ELR (cell line): ENCODE results near the gene ODAD4.
"Not testable (repeated sequence)": the region's sequence is repeated elsewhere in the genome, so short reads cannot be mapped to it uniquely, and the experiment has no call there.

Source experiments
- DNase-seq: peaks from one replicate; pipeline ENCODE4 v3.0.0-alpha.2; 2015; ENCODE audit warnings: low read depth

Gene ODAD4

DNA sequence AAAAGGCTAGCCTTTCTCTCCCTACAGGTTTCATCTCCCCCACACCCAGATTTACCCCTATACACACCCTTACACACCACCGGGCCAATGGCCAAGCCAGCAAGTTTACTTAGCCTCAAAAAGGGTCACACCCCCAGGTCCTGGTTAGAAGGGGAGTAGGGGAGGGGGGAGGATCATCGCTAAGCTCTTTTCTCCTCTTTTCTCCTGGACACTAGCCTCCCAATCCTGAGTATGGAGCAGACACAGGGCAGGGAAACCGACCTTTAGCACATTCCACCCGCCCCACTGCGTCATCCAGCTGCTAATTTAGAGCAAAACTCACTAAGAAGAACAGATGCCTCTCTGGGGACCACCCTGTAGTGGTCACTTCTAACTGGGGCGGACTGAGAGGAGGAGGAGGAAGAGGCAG is 16.1 kb upstream of the ODAD4 start:
- no peak for DNase-seq

GRCh38 chr17:41915020-41915419 is 15.4 kb upstream of the ODAD4 start:
- DNase-seq, result no peak

DNA sequence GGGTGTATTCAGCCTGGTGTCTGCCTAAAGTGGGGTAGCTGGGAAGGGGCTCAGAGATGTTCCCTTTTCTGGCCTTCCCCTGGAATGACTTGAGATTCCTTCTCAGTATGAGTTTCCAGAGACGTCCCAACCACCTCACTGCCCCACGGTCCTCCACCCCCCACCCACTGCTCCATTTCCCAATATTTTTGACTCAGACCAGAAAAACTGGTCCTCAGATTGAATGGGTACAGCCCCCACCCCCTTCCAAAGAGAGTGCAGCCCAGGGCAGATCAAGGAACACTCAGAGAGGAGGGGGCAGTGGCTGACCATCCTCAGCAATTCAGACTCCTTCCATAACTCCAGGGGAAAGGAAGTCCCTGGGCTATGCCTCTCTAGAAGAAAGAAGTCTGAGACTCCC is 14.9 kb upstream of the ODAD4 start:
- DNase-seq, result no peak

- DNase-seq, result peak; percentile 28
Measured at GRCh38 chr17:41917192-41917591, 13.2 kb upstream of the ODAD4 start.

- DNase-seq, result peak; percentile 69
Measured at GRCh38 chr17:41917679-41918313, 12.6 kb upstream of the ODAD4 start.

- peak; percentile 98 for DNase-seq
Measured at GRCh38 chr17:41918314-41919164, 11.9 kb upstream of the ODAD4 start, which contains the start of gene ACLY. Gene ACLY, minus strand, starts transcription at chr17:41918951. Its CDS starts 5,078 bp downstream, at chr17:41913873.

DNA sequence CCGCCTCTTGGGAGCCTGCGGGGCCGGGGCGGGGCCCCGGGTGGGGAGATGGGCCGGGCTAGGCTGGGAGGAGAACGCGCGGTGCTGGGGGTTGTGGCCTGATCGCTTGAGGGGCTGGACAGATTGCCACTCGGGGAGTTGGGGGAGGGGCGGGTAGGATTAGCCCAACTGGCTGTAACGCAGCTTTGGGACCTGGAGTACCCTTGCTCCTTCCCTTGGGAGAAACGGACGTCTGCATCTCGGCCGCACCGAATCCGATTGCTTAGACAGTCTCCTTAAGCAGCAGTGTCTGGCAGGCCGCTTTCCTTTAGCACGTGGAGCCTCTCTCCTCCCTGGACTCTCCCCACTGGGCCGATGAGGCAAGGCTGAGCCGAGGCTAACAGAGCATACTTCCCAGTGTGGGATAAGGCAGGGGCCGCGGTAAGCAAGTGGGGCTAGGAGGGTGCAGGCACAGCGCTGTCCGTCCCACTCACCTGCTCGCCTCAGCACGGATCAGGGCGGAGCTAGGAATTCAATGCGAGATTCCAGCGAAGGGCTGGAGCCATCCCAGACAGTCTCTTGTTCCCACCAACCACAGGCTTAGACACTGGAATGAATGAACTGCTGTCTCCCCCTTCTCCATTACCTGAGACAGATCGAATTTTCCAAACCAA is 11.1 kb upstream of the ODAD4 start:
- DNase-seq, result no peak

- DNase-seq, result no peak
Measured at GRCh38 chr17:41919840-41920579, 10.4 kb upstream of the ODAD4 start.

DNA sequence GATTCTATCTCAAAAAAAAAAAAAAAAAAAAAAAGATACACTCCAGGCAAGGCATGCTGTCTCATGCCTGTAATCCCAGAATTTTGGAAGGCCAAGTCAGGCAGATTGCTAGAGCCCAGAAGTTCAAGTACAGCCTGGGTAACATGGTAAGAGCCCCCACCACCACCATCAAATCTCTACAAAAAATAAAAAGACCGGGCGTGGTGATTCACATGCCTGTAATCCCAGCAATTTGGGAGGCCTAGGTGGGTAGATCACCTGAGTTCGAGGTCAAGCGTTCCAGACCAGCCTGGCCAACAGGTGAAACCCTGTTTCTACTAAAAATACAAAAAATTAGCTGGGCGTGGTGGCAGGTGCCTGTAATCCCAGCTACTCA is 9.8 kb upstream of the ODAD4 start:
- DNase-seq, result no peak

GRCh38 chr17:41925991-41926590 is 4.3 kb upstream of the ODAD4 start:
- no peak for DNase-seq

- no peak for DNase-seq
Measured at GRCh38 chr17:41928693-41929251, 1.6 kb upstream of the ODAD4 start.

DNA sequence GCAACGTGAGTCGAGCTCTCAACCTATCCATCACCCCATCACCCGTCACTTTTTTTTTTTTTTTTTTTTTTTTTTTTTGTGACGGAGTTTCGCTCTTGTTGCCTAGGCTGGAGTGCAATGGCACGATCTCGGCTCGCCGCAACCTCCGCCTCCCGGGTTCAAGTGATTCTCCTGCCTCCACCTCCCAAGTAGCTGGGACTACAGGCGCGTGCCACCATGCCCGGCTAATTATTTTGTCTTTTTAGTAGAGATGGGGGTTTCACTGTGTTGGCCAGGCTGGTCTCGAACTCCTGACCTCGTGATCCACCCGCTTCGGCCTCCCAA is 378 bp downstream of the ODAD4 start:
- not testable (repeated sequence) for DNase-seq

DNA sequence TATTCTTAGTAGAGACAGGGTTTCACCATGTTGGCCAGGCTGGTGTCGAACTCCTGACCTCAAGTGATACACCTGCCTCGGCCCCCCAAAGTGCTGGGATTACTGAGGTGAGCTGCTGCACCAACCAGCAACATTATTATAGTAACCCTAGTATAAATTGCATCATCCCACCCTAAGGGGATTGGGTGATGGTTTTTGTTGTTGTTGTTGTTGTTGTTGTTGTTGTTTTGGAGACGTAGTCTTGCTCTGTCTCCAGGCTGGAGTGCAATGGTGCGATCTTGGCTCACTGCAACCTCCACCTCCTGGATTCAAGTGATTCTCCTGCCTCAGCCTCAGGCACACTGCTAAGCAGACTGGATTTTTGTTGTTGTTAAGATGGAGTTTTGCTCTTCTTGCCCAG is 1.3 kb downstream of the ODAD4 start:
- not testable (repeated sequence) for DNase-seq

DNA sequence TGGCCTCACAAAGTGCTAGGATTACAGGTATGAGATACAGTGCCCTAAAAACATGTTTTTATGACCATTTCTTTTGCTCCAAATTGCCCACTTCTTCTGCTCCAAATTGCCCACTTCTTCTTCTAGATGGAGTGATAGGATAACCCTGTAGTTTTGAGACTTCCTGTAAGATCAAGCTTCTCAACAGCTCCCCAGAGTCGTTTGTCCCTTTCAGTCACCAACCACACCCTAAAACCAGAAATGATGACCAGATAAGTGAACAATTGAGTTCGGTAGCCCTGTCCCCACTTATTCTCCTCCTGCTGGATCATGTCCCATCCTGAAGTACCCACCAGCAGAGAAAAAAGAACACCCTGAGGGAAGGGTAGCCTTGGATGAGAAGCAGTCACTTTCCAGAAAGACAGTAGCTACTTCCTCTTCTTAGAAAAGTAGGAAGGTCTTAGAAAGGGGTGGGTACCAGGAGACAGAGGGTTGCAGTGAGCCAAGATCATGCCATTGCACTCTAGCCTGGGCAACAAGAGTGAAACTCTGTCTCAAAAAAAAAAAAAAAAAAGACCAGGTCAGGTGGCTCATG is 2.5 kb downstream of the ODAD4 start:
- no peak for DNase-seq

- no peak for DNase-seq
Measured at GRCh38 chr17:41935641-41936040, 5.2 kb downstream of the ODAD4 start.

GRCh38 chr17:41937970-41938954 is 7.8 kb downstream of the ODAD4 start:
- DNase-seq, result no peak

DNA sequence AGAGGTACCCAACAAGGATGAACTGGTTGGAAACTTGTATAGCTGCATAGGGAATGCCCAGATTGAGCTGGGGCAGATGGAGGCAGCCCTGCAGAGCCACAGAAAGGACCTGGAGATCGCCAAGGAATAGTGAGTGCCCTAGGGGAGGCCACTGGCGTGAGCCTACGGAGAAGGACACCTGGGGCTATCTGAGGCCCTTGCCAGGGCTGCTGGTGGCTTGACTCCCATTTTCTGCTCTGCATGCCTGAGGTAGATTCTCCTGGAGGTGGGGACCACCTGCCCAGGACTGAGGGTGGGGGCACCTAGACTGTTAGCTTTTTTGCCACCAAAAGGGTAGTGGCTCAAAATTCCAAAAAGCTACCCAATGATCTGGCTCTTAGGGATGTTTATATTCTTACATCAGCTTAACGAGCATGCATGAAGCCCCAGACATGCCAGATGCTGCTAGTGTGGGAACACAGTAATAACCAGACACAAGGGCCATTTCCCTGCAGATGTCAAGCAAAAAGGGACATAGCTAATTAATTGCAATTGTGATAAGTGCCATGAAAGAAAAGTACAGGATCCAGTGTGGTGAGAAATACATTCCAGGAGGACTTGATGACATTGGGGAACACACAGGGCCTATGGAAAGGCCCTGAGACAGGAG is 8.8 kb downstream of the ODAD4 start:
- DNase-seq, result no peak

DNA sequence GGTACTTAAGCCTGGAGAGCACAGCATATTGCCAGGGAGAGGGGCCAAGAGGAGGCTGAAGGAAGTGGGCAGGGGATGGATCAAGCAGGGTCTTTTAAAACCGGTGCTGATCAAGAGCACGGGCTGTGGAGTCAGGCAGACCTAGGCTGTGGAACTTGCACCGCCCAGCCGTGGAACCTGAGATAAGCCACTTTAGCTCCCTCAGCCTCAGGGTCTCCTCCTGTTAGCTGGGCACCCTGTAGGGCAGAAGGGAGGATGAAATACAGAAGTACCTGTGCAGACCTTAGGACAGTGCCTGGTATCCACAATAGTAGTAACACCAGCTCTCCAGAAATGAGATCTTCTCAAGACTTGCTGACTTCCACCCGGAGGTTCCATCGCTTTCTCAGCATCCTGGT is 9.3 kb downstream of the ODAD4 start:
- DNase-seq, result no peak

DNA sequence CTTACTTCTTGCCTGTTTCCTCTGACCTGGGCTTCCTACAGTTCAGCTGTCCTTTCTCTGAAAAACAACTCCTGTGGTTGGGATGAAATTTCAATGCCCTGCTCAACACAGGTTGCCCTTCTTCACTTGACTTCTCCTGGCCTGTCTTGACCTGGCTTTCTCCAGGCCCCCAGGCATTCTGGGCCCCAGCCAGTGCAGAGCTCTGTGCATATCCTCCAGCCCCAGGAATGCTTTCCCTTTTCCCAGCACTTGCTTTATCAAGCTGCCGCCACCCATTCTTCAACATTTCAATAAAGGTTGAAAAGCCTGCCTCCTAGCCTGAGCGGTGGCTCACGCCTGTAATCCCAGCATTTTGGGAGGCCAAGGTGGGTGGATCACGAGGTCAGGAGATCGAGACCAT is 10.8 kb downstream of the ODAD4 start:
- DNase-seq, result no peak
